D341Med (cell line): ENCODE measurements around the gene FAM227A.
"Not testable (repeated sequence)": the region's sequence is repeated elsewhere in the genome, so short reads cannot be mapped to it uniquely, and the experiment has no call there.

Experiments
- DNase-seq: peaks from one replicate; pipeline ENCODE4 v3.0.0; 2012; ENCODE audit warnings: low spot score

FAM227A gene

DNA sequence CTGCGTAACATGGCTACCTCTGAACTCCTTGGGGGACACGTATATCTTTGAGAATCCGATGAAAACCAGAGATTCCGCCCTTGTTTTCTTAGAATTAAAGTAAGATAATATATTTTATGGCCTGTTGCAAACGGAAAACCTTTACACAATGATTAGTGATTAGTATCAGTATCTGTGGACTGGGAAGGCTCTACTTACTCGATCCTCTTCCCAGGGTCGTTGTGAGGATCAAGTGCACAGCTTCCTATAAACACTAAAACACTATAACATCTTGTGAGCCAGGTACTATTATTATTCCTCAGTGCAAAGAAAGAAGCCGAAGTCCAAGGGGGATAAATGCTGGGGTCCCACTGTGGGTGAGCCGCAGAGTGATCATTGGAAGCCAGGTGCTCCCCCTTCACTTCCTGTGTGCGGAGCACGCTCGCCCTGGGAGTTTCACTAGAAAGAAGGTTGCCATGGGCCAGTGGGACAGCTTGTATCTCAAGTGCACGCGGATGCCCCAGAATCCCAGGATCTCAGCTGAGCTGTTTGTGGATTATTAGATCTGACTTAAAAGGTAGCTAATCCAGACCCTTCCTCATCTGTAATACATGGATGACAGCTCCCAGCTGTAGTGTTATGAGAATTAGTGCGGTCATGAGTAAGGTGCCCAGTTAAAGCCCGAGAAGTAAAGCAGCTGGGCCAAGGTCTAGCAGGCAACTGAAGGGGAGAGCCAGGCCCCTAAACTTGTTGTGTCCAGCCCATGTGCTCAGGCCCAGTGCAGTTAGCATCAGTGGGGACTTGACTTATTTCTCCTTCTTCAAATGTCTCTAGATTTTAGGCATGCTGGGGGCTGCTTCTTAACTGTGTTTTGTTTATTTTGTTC, 1.1 kb upstream of the FAM227A start:
- DNase-seq, result peak; percentile 64

DNA sequence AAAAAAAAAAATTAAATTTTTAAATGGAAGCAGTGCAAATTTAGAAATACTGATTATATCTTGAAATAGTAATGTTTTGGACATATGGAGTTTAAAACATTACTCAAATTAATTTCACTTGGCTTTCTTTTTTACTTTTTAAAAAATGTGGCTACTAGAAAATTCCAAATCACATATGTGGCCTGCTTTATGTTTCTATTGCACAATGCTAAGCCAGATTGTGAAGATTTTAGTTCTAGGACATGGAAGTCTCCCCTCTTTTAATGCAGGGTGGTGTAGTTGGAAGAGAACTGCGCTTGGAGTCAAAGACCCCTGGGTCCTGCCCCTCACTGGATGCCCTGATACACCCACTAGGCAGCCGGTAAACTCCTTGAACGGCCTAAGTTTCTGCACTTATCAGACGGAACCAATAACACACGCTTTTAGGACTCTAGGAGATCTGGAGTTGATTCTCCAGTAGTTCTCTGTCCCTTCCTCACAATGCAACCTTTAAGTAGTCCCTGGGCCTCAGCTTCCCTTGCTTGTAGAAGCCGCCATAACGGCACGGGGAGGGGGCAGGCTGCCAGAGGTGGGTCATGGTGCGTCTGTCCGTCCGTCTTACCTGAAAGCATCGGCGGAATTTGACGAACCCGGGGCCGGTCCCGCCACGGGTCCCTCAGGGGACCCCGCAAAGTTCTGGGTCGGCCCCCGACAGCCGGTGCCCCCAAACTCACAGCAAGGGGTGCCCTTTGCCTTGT, 505 bp downstream of the FAM227A start:
- DNase-seq, result no peak

DNA sequence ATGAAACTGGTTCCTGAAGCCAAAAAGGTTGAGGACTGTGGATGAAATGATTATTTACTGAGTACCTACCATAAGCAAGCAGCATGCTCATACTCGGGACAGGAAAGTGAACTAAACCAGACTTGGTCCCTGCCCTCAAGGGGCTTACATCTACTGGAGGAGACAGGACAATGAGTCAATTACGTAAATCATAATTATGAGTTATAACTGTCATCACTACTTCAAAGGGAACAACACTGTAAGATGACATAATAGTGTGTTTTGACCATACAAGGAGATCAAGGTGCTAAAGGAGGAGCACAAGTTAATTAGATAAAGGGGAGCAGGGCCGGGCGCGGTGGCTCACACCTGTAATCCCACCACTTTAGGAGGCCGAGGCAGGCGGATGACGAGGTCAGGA, 2.5 kb downstream of the FAM227A start:
- no peak for DNase-seq

DNA sequence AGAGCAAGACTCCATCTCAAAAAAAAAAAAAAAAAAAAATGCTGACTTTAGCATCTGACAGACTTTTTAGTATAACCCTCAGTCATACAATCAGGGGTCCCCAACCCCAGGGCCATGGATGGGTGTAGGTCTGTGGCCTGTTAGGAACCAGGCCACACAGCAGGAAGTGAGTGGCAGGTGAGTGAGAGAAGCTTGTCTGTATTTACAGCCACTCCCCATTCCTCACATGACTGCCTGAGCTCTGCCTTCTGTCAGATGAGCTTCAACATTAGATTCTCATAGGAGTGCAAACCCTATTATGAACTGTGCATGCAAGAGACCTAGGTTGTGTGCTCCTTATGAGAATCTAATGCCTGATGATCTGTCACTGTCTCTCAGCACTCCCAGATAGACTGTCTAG, 3.3 kb downstream of the FAM227A start:
- no peak for DNase-seq

DNA sequence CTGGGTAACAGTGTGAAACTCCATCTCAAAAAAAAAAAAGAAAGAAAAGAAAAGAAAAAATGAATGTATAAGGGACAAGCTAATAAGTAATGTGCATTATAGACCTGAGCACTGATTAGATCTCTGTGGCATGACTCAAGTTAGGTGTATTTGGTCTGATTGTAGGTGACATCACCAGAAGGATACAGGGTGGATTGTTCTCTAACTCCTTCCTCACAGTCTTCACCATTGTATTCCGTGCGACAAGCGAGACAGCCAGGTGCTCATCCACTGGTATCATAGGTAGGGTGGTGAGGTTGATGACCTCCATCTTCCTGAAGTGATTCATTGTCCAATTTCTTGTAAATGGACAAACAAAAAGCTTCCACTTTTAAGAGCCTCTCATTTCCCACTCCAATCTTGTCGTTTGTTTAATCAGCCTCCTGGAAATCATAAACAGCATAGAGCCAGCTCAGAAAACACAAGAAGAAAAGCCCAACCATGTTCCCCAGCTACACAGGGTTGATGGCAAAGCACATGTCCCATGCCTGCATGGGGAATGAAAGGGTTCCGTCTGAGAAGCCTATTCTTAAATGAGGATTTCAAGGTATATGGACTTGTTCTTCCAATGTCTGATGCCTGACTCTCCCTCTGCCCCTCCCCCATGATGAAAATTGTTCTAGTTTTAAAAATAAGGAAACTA, 6.2 kb downstream of the FAM227A start:
- DNase-seq, result no peak

DNA sequence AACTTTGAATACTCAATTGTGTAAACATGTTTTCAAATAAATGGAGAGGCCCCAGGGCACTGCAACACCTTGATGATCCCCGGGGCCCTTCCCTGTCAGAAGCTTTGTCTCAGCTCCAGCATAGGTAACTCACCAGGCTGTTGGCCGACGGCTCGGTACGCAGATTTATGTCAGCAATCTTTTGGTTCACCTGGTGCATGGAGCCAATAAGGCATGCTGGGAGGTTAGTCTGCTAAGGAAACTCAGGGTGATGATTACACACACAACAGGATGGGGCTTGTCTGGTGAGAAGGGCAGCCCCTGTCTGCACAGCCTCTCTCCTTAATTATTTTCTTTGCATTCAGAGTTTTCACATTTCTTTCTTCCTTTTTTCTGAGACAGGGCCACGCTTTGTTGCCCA, 10.8 kb downstream of the FAM227A start:
- DNase-seq, result no peak

DNA sequence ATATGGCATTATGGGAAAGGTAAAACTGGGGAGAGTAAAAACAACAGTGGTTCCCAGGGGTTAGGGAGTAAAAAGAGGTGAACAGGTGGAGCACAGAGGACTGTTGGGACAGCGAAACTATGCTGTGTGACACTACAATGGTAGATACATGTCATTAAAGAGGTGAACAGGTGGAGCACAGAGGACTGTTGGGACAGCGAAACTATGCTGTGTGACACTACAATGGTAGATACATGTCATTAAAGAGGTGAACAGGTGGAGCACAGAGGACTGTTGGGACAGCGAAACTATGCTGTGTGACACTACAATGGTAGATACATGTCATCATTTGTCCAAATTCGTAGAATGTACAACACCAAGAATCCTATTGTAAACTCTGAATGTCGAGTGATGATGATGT, 11.9 kb downstream of the FAM227A start:
- DNase-seq, result not testable (repeated sequence)

DNA sequence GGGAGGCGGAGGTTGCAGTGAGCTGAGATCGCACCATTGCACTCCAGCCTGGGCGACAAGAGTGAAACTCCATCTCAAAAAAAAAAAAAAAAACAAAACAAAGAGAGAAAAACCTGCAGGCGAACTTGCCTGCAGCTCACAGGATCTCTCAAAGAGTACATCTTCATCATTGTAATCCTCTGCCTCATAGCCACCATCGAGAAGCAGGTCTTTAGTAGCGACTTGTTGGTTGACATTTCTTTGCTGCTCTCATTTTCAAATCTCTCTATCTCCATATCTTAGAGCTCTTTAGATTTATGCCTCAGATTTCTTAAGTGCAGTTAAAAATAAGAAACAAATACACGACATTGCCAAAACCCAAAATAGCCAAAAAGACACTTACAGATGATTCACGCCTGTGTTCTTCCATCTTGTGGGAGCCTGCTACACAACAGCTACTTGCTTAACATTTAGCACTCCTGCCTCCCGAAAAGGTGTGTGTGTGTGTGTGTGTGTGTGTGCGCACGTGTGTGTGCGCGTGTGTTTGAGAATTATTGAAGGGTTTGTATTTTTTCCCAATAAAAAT, 14.6 kb downstream of the FAM227A start:
- no peak for DNase-seq

DNA sequence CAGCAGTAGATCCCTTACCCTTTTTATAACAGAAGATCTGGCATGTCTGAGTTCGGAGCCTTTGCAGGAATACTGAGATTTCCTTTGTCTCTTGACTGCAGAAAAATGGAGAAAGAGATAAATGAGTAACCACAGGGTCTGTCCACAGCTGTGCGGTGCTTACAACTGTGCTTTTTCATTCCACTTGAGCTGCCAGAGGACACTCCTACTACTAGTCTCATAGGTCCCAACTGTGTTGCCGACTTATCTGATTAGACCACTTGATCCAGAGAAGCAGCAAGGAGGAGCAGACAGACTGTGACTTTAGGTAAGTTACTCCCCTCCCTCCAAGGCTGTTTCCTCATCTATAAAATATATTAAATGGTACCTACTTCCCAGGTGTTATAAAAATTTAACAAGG, 17.5 kb downstream of the FAM227A start:
- DNase-seq, result no peak

DNA sequence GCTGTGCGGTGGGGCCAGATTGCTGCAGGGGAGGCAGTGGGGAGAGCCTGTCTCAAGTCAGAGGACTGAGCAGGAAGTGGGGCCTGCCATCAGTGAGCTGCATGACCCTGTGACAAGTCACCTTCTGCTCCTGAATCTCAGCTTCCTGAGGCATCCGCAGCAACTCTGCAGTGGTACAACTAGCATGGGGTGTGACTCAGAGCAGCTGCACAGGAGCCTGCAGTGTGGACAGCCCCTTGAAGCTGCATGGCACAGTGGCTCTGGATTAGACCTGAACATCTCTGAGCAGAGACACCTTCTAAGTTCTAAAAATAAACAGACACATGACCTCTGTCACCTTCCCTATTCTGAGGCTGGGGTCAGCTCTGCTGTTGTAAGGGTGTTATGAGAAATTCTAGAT, 18.0 kb downstream of the FAM227A start:
- DNase-seq, result no peak

DNA sequence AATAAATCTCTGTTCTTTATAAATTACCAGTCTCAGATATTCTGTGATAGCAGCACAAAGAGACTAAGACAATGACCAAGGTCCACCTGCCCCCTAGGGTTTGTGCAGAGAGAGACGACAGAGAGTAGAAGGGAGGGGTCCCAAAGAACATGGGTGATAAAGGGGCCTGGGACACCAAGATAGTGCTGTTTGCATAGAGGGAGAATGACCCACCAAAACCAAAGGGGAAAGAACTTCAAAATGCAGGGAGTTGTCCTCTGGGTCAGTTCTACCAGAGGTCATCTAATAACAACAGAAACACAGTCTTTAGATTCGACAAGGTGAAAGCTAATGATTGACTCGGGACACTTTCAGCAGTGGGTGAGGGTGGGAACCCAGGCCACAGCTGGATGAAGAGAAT, 23.7 kb downstream of the FAM227A start:
- DNase-seq, result no peak

DNA sequence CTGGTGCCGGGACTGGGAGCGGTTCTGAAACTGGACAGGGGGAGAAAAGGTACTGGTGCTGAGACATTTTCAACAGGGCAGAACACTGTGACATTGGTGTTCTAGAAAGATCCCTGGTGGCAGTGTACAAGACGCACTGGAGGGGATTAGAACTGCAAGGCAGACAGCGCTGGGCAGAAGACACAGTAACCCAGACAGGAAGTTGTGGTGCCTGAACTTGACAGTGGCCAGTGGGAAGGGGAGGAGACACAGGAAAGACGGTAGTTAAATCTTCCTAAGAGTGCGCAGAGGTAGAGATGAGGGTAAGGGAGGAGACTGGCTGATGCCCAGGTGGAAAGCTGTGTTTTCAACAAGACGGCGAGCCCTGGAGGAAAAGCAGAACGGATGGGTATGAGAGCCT, 24.5 kb downstream of the FAM227A start:
- DNase-seq, result no peak

DNA sequence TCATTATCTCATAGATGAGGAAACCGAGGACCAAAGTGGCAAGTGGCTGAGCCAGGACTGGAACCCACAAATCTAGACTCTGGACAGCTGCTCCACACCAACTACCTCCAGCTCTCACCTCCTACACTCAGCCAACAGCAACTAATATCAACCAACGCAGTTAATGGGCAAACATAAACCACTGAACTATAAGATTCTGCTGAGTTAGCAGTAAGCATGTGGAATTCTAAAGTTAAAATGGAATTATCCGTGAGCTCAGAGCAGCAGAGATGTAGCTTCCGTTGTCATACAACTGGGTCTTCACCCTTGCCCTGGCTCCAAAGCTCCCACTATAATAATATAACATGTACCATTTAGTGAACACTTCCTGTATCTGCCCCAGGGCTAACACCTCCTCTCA, 27.1 kb downstream of the FAM227A start:
- DNase-seq, result no peak

DNA sequence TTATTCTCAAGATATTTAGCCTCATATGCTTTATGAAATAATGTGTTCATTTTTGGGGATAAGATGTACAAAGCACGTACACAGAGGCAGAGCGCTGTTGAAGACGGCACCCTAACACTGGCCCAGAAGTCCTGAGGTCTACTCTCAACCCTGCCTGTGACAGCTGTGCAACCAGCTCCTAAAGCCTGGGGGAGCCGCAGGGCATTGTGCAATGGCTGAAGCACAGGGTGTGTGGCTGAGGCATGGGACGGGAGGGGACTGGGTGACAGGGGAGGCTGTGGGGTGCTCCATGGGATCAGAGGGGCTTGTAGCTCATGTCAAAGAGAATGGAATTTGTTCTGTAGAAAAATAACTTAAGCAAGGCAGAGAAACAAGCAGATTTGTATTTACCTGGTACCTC, 27.7 kb downstream of the FAM227A start:
- no peak for DNase-seq

DNA sequence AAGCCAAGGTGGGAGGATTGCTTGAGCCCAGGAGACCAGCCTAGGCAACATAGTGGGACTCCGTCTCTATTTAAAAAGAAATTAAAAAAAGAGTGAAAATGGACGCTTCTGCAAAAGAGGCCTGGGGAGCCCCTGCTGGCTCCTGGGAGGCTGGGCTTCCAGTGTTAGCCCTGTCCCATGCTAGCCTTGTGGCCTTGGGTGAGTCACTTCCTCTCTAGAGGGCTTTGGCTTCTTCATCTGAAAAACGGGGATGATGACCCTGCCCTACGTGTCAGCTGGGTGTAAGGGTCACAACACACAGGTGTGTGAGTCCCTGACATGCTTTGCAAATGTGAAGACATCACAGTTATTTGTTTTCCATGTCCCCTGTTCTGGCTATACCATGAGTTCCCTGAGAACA, 32.8 kb downstream of the FAM227A start:
- no peak for DNase-seq

DNA sequence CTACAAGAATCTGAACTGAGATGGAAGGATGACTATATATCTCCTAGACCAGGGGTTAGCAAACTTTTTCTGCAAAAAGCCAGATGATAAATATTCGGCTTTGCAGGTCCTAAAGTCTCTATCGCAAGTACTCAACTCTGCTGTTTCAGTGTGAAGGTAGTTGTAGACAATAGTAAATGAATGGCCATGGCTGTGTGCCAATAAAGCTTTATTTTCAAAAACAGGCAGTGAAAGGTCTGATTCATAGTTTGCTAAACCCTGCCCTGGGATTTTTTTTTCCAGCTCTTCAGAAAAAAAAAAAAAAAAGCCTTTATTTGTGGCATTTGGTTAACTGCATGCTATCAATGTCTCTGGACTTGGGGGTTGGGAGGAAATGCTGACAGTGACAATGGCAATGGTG, 37.5 kb downstream of the FAM227A start:
- DNase-seq, result no peak

DNA sequence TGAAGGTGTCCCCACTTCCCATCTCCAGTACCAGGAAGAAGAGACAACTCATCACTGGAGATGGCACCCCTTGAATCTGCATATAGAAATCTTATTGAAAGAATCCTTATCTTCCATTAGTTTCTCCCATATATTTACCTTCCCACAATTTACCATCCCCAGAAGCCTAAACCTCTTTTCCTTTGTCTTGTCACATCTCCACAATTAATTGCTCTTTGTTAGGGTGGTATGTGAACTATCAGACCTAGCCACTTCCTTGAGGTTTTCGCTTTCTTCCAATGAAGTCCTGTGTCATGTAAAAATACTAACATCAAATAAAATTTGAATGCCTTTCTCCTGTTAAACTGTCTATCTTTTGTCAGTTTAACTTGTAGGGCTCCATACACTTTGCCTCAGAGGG, 37.9 kb downstream of the FAM227A start:
- DNase-seq, result no peak

DNA sequence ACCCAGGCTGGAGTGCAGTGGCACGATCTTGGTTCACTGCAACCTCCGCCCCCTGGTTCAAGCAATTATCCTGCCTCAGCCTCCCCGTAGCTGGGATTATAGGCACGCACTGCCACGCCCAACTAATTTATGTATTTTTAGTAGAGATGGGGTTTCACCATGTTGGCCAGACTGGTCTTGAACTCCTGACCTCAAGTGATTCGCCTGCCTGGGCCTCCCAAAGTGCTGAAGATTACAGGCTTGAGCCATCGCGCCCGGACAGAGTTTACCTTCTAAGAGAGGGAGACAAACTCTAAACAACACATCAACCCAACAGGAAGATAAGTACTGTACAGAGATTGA, 41.2 kb downstream of the FAM227A start:
- DNase-seq, result not testable (repeated sequence)

DNA sequence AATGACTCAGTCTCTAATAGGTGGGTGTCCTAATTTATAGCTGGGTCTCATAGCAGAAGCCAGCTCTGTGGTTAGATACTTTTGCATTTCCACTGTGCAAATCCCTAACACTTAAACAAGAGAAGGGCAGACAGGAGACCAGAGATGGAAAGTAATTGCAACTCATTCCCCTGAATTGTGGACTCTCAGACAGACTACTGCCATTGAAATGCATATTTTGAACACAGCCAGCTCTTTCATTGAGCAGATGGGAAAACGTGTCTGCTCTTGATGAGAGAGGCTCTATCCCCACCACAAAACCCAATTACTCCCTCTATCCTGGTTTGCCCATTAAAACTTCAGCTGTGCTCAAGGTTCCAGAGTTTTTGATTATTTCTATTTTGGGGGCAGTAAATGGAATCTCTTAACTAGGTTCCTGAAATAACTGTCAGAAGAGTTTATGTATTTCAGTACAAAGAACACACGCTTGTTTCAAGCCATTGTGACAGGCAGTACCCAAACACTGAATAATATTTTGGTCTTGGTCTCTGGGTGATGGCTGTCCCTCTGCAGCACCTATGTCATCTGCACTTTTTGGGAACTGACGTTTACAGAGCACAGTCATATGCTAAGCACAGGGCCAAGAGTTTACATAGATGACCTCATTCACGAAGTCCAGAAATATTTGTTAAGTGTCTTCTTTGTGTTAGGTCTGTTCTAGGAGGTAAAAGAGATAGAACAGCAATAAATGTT, 41.7 kb downstream of the FAM227A start:
- no peak for DNase-seq

DNA sequence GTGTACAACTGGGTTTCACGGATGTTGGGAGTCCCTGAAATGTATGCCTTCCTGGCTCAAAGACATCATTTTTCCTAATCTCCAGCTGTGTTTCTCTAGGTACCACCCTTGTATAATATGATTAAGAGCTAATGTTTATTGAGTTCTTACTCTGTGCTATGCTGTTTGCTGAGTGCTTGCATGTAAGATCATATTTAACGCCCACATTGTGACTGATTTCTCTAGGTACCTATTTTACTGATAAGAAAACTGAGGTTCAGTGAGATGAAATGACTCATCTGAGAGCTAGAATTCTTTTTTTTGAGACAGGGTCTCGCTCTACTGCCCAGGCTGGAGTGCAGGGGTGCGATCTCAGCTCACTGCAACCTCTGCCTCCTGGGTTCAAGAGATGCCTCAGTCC, 42.6 kb downstream of the FAM227A start:
- no peak for DNase-seq

DNA sequence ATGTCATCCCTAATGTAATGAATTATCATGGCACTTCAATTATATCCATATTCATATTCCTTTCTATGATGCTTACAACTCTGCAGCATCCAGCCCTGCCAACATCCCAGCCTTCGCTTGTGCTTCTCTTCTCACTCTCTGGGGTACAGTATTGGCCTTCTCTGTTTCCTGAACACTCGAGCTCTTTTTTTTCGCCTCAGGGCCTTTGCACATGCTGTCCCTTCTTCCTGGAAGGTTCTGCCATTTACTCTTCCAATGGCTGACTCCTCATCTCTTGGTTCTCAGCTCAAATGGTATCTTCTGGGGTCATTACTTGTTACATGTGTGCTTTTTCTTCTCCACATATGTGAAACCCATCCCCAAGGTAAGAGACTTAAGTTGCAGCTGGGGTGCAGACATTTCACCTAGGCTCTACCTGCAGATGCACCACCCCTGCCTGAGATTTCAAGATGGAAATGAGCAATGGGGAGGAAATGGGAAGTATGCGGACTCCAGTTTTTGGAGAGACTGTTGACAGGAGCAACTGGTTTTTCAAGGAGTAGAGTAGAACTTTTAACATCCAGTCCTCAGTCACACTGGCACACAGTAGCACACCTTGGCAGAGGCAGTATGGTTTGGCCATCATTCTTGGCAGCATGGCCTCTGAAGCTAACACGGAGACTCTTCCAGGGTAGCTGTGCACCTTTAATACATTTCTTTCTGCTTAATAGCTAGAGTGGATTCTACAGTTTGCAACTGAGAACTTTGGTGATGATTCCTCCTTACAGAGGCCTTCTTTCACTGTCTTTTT, 43.8 kb downstream of the FAM227A start:
- DNase-seq, result no peak
